ENCODE results near the gene SNTG2. TPM values are rescaled to one million over a fixed set of nuclear protein-coding genes. Genes with fewer than 3 reads are reported as not detected.

The SNTG2 gene
- total RNA-seq, 1 donor, result under 0.01 TPM

DNA sequence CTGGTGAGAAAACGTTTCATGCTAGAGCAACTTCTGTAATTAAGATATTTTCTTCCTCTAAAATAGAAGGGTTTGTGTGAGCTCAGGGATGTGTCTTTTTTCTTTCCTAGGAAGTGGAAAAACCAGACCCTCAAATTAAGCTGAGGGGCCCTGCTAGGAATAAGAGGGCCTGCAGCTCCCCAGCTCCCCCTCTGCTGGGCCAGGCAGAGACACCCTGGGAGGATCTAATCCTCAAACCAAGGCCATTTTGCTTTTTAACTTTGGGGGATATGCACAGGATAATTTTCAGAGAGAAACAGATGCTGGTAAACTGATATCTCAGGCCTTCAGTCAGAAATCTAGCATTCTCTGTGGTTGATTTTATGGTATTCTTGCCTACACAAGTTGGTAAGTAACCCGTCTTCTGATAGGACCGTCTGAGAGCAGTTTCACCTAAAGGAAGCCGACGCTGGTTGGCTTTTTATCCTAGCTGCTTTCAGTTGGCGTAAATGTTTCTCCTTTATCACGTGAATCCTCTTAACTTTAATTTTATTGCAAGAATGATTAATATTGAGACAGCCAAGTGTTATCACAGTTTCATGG, 34.8 kb downstream of the SNTG2 start:
- no peak for DNase-seq (ENCODE audit: low read depth)
- no peak overlapping the region for H3K4me3 ChIP-seq (ENCODE audit: low read depth, low read length)
- TF ChIP-seq CTCF (IDR thresholded peaks at IDR 0.05; ENCODE audit: insufficient read depth, low read depth, low read length), result no peak

- no peak for DNase-seq (ENCODE audit: low read depth)
- H3K4me3 ChIP-seq (ENCODE audit: low read depth, low read length), result no peak overlapping the region
- TF ChIP-seq CTCF (IDR thresholded peaks at IDR 0.05; ENCODE audit: insufficient read depth, low read depth, low read length), result no peak
Observed at GRCh38 chr2:987789-988188, 37.1 kb downstream of the SNTG2 start.

DNA sequence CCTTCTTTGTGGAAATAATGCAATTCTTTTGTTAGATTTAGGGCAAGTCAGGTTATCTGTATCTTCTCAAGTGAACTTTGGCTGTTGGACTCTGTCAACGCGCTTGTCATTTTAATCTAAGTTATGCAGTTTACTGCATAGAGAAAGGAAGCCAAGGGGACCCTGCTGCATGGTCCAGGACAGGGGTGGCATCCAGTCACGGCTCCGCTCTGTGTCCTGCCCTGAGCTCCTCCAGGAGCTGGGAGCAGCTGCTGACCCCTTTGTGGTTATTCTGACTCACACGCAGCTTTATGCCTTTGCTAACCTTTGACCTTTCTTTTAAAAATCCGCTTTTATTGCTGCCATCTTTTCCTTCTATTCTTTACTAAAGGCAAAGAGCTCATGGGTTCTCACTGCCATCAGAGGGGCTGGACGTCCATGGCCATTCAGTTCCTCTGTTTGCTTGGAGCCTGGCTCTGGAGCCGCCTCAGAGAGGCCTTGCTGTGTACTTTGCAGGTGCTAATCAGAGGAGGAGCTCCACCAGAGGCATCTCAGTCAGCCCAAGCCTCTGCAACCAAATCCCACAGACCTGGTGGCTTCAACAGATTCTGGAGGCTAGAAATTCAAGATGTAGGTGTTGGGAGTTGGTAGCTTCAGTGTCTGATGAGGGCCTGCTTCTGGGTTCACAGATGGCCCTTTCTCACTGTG, 39.3 kb downstream of the SNTG2 start:
- no peak for DNase-seq (ENCODE audit: low read depth)
- no peak overlapping the region for H3K4me3 ChIP-seq (ENCODE audit: low read depth, low read length)
- TF ChIP-seq CTCF (IDR thresholded peaks at IDR 0.05; ENCODE audit: insufficient read depth, low read depth, low read length), result no peak

DNA sequence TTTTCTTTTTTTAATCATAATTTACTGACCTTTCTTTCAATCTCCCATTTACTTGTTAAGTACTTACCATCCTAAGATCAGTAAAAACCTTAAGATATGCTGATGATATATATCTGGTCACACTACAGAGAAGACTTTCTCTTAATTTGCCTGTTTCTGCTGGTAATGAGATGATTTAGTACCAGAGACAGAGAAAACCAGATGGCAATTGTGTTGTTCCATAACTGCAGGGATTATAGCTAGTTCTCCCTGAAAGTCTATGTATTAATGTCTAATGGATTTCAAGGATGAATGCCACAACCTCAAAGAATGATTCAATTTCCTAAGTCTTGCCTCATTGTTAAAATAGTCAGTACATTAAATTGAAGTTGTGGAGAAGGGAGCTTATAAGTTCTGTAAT, 40.3 kb downstream of the SNTG2 start:
- H3K4me3 ChIP-seq (ENCODE audit: low read depth, low read length), result no peak overlapping the region
- no peak for TF ChIP-seq CTCF (IDR thresholded peaks at IDR 0.05; ENCODE audit: insufficient read depth, low read depth, low read length)
- no peak for DNase-seq (ENCODE audit: low read depth)

GRCh38 chr2:1002350-1002749, 51.7 kb downstream of the SNTG2 start:
- no peak overlapping the region for H3K4me3 ChIP-seq (ENCODE audit: low read depth, low read length)
- DNase-seq (ENCODE audit: low read depth), result no peak
- TF ChIP-seq CTCF (IDR thresholded peaks at IDR 0.05; ENCODE audit: insufficient read depth, low read depth, low read length), result no peak

- no peak for DNase-seq (ENCODE audit: low read depth)
- H3K4me3 ChIP-seq (ENCODE audit: low read depth, low read length), result no peak overlapping the region
- no peak for TF ChIP-seq CTCF (IDR thresholded peaks at IDR 0.05; ENCODE audit: insufficient read depth, low read depth, low read length)
Observed at GRCh38 chr2:1004398-1004797, 53.7 kb downstream of the SNTG2 start.
